HL-60 (cell line): ENCODE measurements around the gene DVL3.

Source experiments
- CTCF ChIP-seq: IDR thresholded peaks from one replicate; pipeline ENCODE4 v1.5.1; 2011; ENCODE audit warnings: low read length, control low read depth, inconsistent platforms; ENCODE audit not compliant: insufficient read depth
- GABPA ChIP-seq: IDR thresholded peaks from 2 replicates; pipeline ENCODE4 v1.6.1; 2012; ENCODE audit warnings: low read depth
- POLR2AphosphoS5 ChIP-seq: IDR thresholded peaks from 2 replicates; pipeline ENCODE4 v1.6.1; 2012; ENCODE audit warnings: low read depth
- SPI1 ChIP-seq: IDR thresholded peaks from 2 replicates; pipeline ENCODE4 v1.6.1; 2012; ENCODE audit warnings: low read depth, mild to moderate bottlenecking, borderline replicate concordance
- TF ChIP-seq, protein P1 (sequence below): IDR thresholded peaks from 2 replicates; pipeline ENCODE4 v1.6.1; 2012; ENCODE audit warnings: low read depth; ENCODE audit not compliant: insufficient replicate concordance

- TF ChIP-seq POLR2AphosphoS5: no peak
- TF ChIP-seq CTCF: no peak
- TF ChIP-seq, protein P1, sequence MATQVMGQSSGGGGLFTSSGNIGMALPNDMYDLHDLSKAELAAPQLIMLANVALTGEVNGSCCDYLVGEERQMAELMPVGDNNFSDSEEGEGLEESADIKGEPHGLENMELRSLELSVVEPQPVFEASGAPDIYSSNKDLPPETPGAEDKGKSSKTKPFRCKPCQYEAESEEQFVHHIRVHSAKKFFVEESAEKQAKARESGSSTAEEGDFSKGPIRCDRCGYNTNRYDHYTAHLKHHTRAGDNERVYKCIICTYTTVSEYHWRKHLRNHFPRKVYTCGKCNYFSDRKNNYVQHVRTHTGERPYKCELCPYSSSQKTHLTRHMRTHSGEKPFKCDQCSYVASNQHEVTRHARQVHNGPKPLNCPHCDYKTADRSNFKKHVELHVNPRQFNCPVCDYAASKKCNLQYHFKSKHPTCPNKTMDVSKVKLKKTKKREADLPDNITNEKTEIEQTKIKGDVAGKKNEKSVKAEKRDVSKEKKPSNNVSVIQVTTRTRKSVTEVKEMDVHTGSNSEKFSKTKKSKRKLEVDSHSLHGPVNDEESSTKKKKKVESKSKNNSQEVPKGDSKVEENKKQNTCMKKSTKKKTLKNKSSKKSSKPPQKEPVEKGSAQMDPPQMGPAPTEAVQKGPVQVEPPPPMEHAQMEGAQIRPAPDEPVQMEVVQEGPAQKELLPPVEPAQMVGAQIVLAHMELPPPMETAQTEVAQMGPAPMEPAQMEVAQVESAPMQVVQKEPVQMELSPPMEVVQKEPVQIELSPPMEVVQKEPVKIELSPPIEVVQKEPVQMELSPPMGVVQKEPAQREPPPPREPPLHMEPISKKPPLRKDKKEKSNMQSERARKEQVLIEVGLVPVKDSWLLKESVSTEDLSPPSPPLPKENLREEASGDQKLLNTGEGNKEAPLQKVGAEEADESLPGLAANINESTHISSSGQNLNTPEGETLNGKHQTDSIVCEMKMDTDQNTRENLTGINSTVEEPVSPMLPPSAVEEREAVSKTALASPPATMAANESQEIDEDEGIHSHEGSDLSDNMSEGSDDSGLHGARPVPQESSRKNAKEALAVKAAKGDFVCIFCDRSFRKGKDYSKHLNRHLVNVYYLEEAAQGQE: no peak
- TF ChIP-seq SPI1: no peak
- TF ChIP-seq GABPA: no peak
Observed at GRCh38 chr3:184188080-184188479, 32.9 kb downstream of the DVL3 start.
